T-helper 1 cell treated with Interleukin-12 subunit alpha and Interleukin-12 subunit beta and Interleukin-4 antibody, amounts not matched to agents 30 μg/mL and 1 μg/mL, for 36 hours (primary cell): ENCODE results near the gene DISC1.

ENCODE experiments used
- H3K27ac Mint-ChIP-seq: one replicate; pipeline ENCODE4 v1.8.0; 2021; ENCODE audit warnings: mild to moderate bottlenecking, mixed read lengths
- H3K27me3 Mint-ChIP-seq: one replicate; pipeline ENCODE4 v1.8.0; 2021; ENCODE audit warnings: low read depth, mixed read lengths
- H3K36me3 Mint-ChIP-seq: one replicate; pipeline ENCODE4 v1.8.0; 2021; ENCODE audit warnings: low read depth, mixed read lengths
- H3K4me1 Mint-ChIP-seq: one replicate; pipeline ENCODE4 v1.8.0; 2021; ENCODE audit warnings: low read depth, mixed read lengths
- H3K4me3 Mint-ChIP-seq: one replicate; pipeline ENCODE4 v1.8.0; 2021; ENCODE audit warnings: mild to moderate bottlenecking, moderate library complexity, mixed read lengths
- H3K9me3 Mint-ChIP-seq: one replicate; pipeline ENCODE4 v1.8.0; 2021; ENCODE audit warnings: mixed read lengths

DISC1 gene

GRCh38 chr1:231683439-231684165 lies 57.0 kb downstream of the DISC1 start:
- Mint-ChIP-seq H3K4me3 (no peak overlapping the region), H3K27ac (no peak overlapping the region), H3K27me3 (no peaks in the 10 kb centered on the region), H3K4me1 (no peaks in the 10 kb centered on the region), H3K9me3 (peaks cover 20% of the 10 kb centered on the region), H3K36me3 (peaks cover 9% of the 10 kb centered on the region)

DNA sequence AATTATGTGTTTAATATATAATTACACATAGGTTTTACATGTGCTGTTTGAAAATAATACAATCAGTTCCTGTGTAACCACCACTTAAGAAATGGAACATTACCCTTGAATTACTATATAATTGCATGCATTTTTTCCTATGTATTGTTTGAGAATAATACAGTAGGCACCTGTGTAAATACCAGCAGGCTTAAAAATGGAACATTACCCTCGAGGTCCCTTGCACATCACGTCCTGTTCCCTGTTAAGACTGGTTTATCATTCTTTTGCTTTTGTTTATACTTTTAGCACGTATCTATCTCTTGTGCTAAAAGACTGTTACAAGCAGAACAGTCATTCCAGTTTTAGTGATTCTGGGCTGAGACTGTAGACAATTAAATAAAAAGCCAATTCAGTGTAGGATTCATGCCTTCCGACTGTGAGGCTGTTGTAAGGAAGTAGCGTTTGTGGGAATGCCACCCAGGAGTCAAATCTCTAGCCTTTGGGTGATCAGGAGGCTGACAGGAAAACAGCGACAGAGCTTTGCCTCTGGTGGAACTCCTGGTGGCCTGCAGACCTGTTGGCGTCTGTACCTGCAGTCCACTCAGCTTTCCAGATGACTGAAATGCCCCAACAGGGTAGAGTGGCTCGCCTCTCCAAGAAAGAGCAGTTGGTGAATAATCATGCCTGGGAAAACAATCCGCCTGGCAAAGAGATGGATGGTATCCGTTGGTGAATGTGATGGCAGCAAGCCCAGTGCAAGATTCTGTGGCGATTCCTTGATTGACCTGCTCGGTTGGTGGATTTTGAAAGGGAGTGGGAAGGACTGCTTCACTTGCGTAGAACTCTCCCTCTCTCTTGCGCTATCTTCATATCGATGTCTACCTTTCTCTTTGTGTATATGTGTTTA lies 58.0 kb downstream of the DISC1 start:
- Mint-ChIP-seq H3K36me3 (peaks cover 9% of the 10 kb centered on the region), H3K27ac (no peak overlapping the region), H3K27me3 (no peaks in the 10 kb centered on the region), H3K9me3 (peaks cover 20% of the 10 kb centered on the region), H3K4me1 (no peaks in the 10 kb centered on the region), H3K4me3 (no peak overlapping the region)

- H3K27me3 Mint-ChIP-seq: no peaks in the 10 kb centered on the region
- H3K4me1 Mint-ChIP-seq: no peaks in the 10 kb centered on the region
- no peak overlapping the region for H3K27ac Mint-ChIP-seq
- no peak overlapping the region for H3K4me3 Mint-ChIP-seq
- H3K9me3 Mint-ChIP-seq: peaks cover 20% of the 10 kb centered on the region
- peaks cover 9% of the 10 kb centered on the region for H3K36me3 Mint-ChIP-seq
These were observed 59.8 kb downstream of the DISC1 start for GRCh38 chr1:231686384-231686783.

DNA sequence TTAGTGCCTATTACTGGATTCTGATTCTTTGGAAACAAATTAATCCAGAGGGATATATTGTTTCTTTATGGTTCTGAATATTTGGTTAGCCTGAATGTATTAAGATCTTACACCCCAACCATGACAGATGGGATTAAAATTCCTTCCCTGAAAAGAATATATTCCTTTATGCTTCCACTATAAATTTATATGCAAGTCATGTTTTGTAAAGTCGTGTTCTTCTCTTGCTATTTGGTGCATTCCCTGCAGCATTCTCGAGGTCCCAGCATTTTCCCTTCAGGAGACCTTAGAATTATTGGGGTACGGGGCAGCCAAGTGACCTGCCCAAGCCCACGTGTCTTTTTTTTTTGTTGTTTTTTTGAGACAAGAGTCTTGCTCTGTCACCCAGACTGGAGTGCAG lies 62.4 kb downstream of the DISC1 start:
- Mint-ChIP-seq H3K4me1 (no peaks in the 10 kb centered on the region), H3K4me3 (no peak overlapping the region)

DNA sequence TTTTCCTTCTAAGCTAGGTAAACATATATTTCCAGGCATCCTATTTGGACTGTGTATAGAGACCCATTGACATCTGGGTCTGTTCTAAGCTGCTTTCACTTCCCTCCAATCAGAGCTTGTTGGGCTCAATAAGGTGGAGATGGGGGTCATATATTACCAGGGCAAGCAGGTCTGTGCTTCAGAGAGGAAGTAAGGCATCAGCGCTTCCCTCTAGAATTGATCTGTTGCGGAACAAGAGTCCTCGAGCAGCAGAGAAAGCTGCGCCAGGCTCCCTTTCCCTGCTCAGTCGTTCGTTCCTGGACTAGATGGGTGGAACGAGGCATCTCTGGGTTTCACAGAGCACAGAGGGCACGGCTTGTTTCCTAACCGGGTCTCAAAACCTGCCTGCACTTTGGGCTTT lies 63.5 kb downstream of the DISC1 start:
- peaks cover 2% of the 10 kb centered on the region for H3K4me1 Mint-ChIP-seq
- no peak overlapping the region for H3K27ac Mint-ChIP-seq
- no peaks in the 10 kb centered on the region for H3K27me3 Mint-ChIP-seq
- peaks cover 11% of the 10 kb centered on the region for H3K36me3 Mint-ChIP-seq
- H3K9me3 Mint-ChIP-seq: peaks cover 13% of the 10 kb centered on the region
- no peak overlapping the region for H3K4me3 Mint-ChIP-seq

More for the DNA sequence above, 62.4 kb downstream of the DISC1 start:
- no peaks in the 10 kb centered on the region for H3K27me3 Mint-ChIP-seq
- peaks cover 9% of the 10 kb centered on the region for H3K36me3 Mint-ChIP-seq
- H3K27ac Mint-ChIP-seq: no peak overlapping the region
- H3K9me3 Mint-ChIP-seq: peaks cover 20% of the 10 kb centered on the region

DNA sequence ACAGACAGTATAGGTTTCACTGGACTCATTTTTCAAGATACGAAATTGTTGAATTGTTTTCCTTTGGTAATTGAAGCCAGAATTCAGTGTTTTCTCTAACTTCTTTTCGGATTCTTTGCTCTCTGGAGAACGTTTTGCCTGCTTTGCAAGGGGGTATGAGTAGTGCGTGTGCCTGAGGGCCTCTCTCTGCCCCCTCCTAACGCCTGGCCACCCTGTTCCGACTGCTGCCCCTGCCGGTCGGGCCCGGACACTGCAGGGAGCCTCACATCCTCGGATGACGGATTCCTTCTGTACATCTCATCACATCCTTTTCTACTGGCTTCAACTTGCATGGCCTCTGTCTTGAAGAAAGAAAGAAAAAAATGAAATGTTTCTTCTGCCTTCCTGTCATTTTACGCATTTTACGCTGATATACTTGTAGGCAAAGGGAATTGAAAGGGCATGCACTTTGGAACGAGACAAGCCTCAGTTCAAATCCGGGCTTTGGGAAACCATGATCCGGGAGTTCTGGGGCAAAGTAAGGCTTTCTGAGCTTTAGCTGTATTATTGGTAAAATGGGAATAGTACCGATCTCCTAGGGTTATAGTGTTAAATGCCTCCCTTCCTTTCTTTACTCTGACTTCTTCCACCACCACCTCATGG lies 65.1 kb downstream of the DISC1 start:
- no peaks in the 10 kb centered on the region for H3K27me3 Mint-ChIP-seq
- peaks cover 18% of the 10 kb centered on the region for H3K36me3 Mint-ChIP-seq
- peaks cover 10% of the 10 kb centered on the region for H3K9me3 Mint-ChIP-seq
- H3K4me3 Mint-ChIP-seq: no peak overlapping the region
- peaks cover 2% of the 10 kb centered on the region for H3K4me1 Mint-ChIP-seq
- H3K27ac Mint-ChIP-seq: no peak overlapping the region

DNA sequence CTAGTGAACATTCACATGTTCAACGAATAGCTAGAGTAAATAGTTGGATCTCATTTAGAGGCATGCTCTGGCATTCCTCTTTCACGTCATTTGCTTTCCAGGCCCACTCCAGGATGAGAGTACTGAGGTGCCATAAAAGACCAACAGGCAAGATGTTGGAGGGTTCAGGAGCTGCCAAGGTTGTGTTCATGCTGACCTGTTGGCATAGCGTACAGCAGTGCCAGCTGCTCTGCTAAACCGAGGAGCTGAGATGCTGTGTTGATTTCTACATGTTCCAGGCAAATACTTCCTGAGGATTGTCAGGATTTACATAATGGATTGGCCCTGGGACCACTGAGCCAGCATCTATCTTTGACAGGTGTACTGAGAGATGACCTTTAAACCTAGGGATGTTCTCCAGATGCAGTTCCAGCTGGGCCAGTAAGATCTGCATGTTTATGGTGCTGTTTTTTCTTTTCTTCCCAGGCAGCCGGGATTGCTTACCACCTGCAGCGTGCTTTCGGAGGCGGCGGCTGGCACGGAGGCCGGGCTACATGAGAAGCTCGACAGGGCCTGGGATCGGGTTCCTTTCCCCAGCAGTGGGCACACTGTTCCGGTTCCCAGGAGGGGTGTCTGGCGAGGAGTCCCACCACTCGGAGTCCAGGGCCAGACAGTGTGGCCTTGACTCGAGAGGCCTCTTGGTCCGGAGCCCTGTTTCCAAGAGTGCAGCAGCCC lies 66.9 kb downstream of the DISC1 start:
- H3K27ac Mint-ChIP-seq: no peak overlapping the region
- no peaks in the 10 kb centered on the region for H3K9me3 Mint-ChIP-seq
- H3K4me3 Mint-ChIP-seq: no peak overlapping the region
- H3K27me3 Mint-ChIP-seq: no peaks in the 10 kb centered on the region
- H3K36me3 Mint-ChIP-seq: peaks cover 15% of the 10 kb centered on the region
- H3K4me1 Mint-ChIP-seq: peaks cover 2% of the 10 kb centered on the region

DNA sequence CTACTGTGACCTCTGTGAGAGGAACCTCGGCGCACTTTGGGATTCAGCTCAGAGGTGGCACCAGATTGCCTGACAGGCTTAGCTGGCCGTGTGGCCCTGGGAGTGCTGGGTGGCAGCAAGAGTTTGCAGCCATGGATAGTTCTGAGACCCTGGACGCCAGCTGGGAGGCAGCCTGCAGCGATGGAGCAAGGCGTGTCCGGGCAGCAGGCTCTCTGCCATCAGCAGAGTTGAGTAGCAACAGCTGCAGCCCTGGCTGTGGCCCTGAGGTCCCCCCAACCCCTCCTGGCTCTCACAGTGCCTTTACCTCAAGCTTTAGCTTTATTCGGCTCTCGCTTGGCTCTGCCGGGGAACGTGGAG lies 67.5 kb downstream of the DISC1 start:
- peaks cover 15% of the 10 kb centered on the region for H3K36me3 Mint-ChIP-seq
- H3K4me1 Mint-ChIP-seq: peaks cover 2% of the 10 kb centered on the region
- H3K27ac Mint-ChIP-seq: no peak overlapping the region
- H3K27me3 Mint-ChIP-seq: no peaks in the 10 kb centered on the region
- H3K4me3 Mint-ChIP-seq: no peak overlapping the region
- no peaks in the 10 kb centered on the region for H3K9me3 Mint-ChIP-seq

DNA sequence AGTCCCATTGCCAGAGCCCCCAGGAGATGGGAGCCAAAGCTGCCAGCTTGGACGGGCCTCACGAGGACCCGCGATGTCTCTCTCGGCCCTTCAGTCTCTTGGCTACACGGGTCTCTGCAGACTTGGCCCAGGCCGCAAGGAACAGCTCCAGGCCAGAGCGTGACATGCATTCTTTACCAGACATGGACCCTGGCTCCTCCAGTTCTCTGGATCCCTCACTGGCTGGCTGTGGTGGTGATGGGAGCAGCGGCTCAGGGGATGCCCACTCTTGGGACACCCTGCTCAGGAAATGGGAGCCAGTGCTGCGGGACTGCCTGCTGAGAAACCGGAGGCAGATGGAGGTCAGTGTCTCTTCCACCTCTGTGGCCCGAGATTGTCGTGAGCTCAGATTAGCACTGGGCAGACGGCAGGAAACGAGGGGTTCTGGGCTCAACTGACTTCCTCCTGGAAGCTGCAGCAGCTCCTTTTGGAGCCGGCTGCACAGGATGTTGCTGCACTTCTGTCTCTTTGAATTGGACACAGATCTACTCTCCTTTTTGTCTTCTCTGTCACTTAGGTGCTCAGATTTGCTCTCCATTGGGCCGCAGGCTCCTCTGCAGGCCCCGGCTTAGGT lies 68.0 kb downstream of the DISC1 start:
- Mint-ChIP-seq H3K36me3 (peaks cover 18% of the 10 kb centered on the region), H3K4me3 (no peak overlapping the region)

GRCh38 chr1:231695439-231696255 lies 69.1 kb downstream of the DISC1 start:
- H3K36me3 Mint-ChIP-seq: peaks cover 26% of the 10 kb centered on the region
- no peak overlapping the region for H3K4me3 Mint-ChIP-seq
- no peaks in the 10 kb centered on the region for H3K9me3 Mint-ChIP-seq
- peaks cover 12% of the 10 kb centered on the region for H3K4me1 Mint-ChIP-seq
- no peaks in the 10 kb centered on the region for H3K27me3 Mint-ChIP-seq
- H3K27ac Mint-ChIP-seq: no peak overlapping the region

More for the DNA sequence above, 68.0 kb downstream of the DISC1 start:
- Mint-ChIP-seq H3K4me1 (peaks cover 5% of the 10 kb centered on the region), H3K27me3 (no peaks in the 10 kb centered on the region), H3K9me3 (no peaks in the 10 kb centered on the region), H3K27ac (no peak overlapping the region)

- peaks cover 11% of the 10 kb centered on the region for H3K4me1 Mint-ChIP-seq
- H3K27me3 Mint-ChIP-seq: no peaks in the 10 kb centered on the region
- H3K9me3 Mint-ChIP-seq: no peaks in the 10 kb centered on the region
- no peak overlapping the region for H3K4me3 Mint-ChIP-seq
- peaks cover 40% of the 10 kb centered on the region for H3K36me3 Mint-ChIP-seq
- H3K27ac Mint-ChIP-seq: no peak overlapping the region
These were observed 73.2 kb downstream of the DISC1 start for GRCh38 chr1:231699784-231700183.

- peaks cover 35% of the 10 kb centered on the region for H3K36me3 Mint-ChIP-seq
- H3K27ac Mint-ChIP-seq: no peak overlapping the region
- H3K27me3 Mint-ChIP-seq: no peaks in the 10 kb centered on the region
- H3K4me3 Mint-ChIP-seq: no peak overlapping the region
- no peaks in the 10 kb centered on the region for H3K9me3 Mint-ChIP-seq
- peaks cover 10% of the 10 kb centered on the region for H3K4me1 Mint-ChIP-seq
These were observed 74.7 kb downstream of the DISC1 start for GRCh38 chr1:231701306-231701705.

DNA sequence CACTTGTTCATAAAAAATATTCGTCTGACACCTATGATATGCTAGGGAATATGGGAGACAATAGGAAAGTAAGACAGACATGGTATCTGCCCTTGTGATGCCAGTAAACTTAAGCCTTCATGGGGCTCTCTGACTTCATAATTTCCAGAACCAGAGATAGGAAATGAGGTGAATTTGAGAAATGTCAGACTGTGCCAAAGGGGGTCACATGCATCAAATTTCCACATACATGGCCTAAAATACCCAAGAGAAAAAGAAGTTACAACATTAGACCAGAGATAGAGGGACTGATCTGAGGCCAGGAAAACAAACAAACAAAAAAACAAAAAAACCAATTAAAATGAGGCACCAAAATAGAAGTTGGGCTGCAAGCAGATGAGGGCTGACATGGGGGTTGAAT lies 75.7 kb downstream of the DISC1 start:
- Mint-ChIP-seq H3K27ac (no peak overlapping the region), H3K27me3 (no peaks in the 10 kb centered on the region), H3K9me3 (no peaks in the 10 kb centered on the region), H3K36me3 (peaks cover 31% of the 10 kb centered on the region), H3K4me3 (no peak overlapping the region), H3K4me1 (peaks cover 12% of the 10 kb centered on the region)
